Measurements from ENCODE around the gene TAF3. TPM values are rescaled to one million over a fixed set of nuclear protein-coding genes. Genes with fewer than 3 reads are reported as not detected.
"Not testable (repeated sequence)": the region's sequence is repeated elsewhere in the genome, so short reads cannot be mapped to it uniquely, and the experiment has no call there.

TAF3 gene
- 12.7 TPM for total RNA-seq
- long read RNA-seq, partial matches to known transcripts: 5 of 6 reads
- long read RNA-seq, other reads (novel, unspliced or antisense): 1 of 6 reads

DNA sequence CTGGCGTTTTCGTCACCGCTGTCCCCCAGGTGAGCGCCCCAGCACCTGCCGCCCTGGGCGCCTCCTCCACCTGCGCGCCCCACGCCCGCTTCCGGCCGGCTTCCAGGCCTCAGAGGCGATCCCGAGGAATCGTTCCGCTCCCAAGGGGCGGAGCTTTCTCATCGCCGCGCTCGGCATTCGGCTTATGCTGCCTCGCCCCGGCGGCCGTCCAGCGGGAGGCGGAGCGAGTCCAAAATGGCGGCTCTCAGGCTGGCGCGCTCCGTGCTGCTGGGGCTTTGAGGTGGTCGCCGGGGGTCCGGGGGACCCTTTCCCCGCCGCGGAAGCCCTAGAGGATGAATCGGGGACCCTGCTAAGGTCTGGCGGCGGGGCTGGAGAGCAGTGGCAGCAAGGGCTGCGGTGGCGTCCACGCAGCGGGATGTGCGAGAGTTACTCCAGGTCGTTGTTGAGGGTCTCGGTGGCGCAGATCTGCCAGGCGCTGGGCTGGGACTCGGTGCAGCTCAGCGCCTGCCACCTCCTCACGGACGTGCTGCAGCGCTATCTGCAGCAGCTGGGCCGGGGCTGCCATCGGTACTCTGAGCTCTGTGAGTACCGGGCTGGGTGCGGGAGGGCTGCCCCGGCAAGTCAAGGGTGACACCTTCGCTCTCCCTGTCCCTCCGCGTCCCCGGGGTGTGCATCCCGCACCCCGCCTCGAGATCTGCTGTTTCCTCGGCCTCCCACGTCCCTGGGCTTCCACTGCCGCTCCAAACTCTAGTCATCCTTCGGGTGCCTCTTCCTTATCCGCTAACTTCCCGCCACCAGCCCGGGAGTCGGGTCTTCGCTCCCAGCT lies at the start of gene TAF3:
TSS of gene TAF3 (plus strand) at position 211 of the 826 bp plus-strand sequence. CDS start at position 416, 205 bp downstream.
- peak within 1 kb of the TSS; percentile 83 for H3K27ac ChIP-seq (replicated peaks)
- no peaks in the 10 kb centered on the region for H3K27me3 ChIP-seq (ENCODE audit: low read depth)
- peak; percentile 92 for DNase-seq
- H3K4me1 ChIP-seq: peaks cover 39% of the 10 kb centered on the region
- H3K9me3 ChIP-seq (replicated peaks): no peaks in the 10 kb centered on the region
- H3K4me3 ChIP-seq: peak within 1 kb of the TSS; percentile 96
- H3K36me3 ChIP-seq: no peaks in the 10 kb centered on the region
- TF ChIP-seq CTCF (IDR thresholded peaks at IDR 0.05; ENCODE audit: borderline replicate concordance): no peak
- intact Hi-C loops (cut with micrococcal nuclease): no loop called here

GRCh38 chr10:7773845-7774801 lies 44.2 kb upstream of the TAF3 start:
- no peaks in the 10 kb centered on the region for H3K27me3 ChIP-seq (ENCODE audit: low read depth)
- H3K4me1 ChIP-seq: peaks cover 12% of the 10 kb centered on the region
- peak; percentile 34 for DNase-seq
- intact Hi-C loops (cut with micrococcal nuclease): no loop called here
- no peak for TF ChIP-seq CTCF (IDR thresholded peaks at IDR 0.05; ENCODE audit: borderline replicate concordance)
- H3K9me3 ChIP-seq (replicated peaks): no peaks in the 10 kb centered on the region
- no peak overlapping the region for H3K4me3 ChIP-seq
- H3K36me3 ChIP-seq: peaks cover 85% of the 10 kb centered on the region
- peak overlapping the region; percentile 40 for H3K27ac ChIP-seq (replicated peaks)

- no peak overlapping the region for H3K4me3 ChIP-seq
- intact Hi-C loops (cut with micrococcal nuclease): no loop called here
- H3K9me3 ChIP-seq (replicated peaks): no peaks in the 10 kb centered on the region
- peaks cover 79% of the 10 kb centered on the region for H3K36me3 ChIP-seq
- H3K4me1 ChIP-seq: peaks cover 13% of the 10 kb centered on the region
- DNase-seq: no peak
- no peak for TF ChIP-seq CTCF (IDR thresholded peaks at IDR 0.05; ENCODE audit: borderline replicate concordance)
- no peaks in the 10 kb centered on the region for H3K27me3 ChIP-seq (ENCODE audit: low read depth)
- H3K27ac ChIP-seq (replicated peaks): no peak overlapping the region
Measured at GRCh38 chr10:7776777-7777176, 41.5 kb upstream of the TAF3 start.

- Histone ChIP-seq H3K27ac (replicated peaks) (peak overlapping the region; percentile 73), H3K36me3 (peaks cover 51% of the 10 kb centered on the region), H3K4me1 (peaks cover 54% of the 10 kb centered on the region)
- H3K9me3 ChIP-seq (replicated peaks); DNase-seq; intact Hi-C loops (cut with micrococcal nuclease); H3K4me3 ChIP-seq; H3K27me3 ChIP-seq (ENCODE audit: low read depth): not testable (repeated sequence)
Measured at GRCh38 chr10:7782194-7782593, 36.1 kb upstream of the TAF3 start.

GRCh38 chr10:7786430-7786829 lies 31.9 kb upstream of the TAF3 start:
- DNase-seq: no peak
- Histone ChIP-seq H3K27ac (replicated peaks) (no peak overlapping the region), H3K27me3 (ENCODE audit: low read depth) (no peaks in the 10 kb centered on the region), H3K4me3 (peak overlapping the region; percentile 94), H3K4me1 (peaks cover 94% of the 10 kb centered on the region), H3K9me3 (replicated peaks) (no peaks in the 10 kb centered on the region), H3K36me3 (peaks cover 11% of the 10 kb centered on the region)
- intact Hi-C loops (cut with micrococcal nuclease): no loop called here
- TF ChIP-seq CTCF (IDR thresholded peaks at IDR 0.05; ENCODE audit: borderline replicate concordance): no peak
